ENCODE data around the gene IGSF9B.

The IGSF9B gene

DNA sequence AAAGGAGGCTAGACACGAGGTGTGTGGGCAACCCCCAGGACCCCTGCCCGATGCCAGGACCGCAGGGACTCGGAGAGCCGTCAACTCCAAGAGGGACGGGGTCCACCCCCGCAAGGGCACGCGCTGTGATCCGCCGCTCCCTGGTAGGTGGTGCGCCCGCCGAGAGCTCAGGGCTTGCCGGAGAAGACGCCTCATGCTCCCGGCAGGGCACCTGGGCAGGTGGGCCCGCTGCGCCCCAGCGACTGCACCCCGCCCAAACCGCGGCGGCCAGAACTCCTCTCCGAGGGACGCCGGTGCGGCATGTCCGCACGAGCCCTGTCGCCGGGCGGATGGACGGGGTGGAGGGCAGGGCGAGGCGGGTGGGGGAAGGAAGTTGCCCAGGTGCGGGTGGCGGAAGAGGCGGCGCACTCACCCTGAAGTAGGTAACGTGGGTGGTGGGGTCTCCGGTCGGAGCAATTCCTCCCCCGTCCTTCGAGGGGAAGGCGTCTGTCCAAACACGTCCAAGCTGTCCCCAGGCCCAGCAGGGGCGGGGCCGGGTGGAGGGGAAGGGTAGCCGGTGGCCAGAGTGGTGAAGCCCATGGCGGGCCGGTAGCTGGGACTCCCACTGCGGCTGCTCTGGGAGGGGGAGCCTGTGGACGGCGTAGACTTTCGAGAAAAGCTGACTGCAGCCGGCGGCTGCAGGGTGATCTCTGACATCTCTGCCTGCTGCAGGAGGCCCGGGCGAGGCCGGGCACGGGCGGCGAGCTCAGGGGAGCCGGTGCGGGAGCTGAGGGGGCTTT, 37.2 kb downstream of the IGSF9B start:
- DNase-seq (ENCODE audit: low spot score): no peak

DNA sequence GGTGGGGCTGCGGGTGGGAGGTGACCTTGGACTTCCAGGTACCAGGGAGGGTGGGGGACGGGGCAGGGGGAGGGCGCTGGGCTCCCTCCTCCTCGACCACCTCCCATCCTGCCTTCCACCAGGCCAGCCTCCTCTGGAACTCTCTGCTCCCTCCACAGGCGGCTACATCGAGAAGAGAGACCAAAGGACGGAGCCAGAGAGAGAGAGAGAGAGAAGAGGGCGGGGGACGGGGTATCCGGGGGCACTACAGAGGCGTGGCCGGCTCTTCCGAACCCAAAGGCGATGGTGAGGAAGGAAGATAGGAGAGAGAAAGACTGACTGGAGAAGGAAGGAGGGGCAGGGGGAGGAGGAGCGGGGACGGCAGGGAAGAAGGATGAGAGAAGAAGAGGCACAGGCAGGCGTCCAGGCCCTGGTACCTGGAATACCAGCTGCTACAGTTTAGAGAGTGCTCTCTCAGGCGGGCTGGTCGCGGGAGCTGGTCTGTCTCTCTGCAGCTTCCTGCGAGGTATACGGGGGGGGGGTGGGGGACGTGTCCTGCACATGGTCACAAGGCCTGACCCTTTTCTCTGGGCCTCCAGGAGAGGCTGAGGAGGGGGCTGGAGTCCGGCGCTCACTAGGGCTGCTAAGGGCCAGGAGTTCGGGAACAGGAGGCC, 38.0 kb downstream of the IGSF9B start:
- no peak for DNase-seq (ENCODE audit: low spot score)

DNA sequence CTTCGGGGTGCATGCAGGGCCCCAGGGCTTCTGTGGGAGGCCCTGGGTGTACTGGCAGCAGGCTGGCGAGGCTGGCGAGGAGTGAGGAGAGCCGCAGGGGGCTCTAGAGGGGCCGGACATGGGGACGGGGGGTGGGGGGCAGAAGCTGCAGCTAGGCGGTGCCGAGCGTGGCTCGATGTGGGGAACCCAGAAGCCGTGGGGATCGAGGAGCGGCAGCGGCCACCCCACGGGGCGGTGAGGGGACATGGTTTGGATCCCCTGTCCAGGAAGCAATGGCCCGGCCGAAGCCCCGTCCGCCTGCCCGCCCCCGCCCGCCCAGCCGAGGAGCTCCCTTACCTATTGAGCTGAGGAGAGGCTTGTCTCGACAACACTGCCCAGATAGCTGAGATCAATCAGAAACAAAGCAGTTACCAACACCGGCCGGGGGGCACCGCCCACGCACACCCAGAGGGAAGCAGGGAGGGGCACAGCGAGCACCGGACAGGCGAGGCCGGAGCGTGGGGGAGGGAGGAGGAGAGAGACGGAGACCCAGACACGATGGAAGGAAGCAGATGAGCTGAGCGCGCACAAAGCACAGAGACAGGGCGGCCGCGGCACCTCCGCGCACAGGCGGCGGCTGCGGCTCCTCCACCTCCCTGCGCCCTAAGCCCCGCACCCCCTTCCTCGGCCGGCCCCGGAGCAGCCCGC, 38.7 kb downstream of the IGSF9B start:
- no peak for DNase-seq (ENCODE audit: low spot score)

- no peak for DNase-seq (ENCODE audit: low spot score)
These were observed 39.9 kb downstream of the IGSF9B start for GRCh38 chr11:133916784-133917440.

- DNase-seq (ENCODE audit: low spot score): no peak
These were observed 43.0 kb downstream of the IGSF9B start for GRCh38 chr11:133913761-133914160.

DNA sequence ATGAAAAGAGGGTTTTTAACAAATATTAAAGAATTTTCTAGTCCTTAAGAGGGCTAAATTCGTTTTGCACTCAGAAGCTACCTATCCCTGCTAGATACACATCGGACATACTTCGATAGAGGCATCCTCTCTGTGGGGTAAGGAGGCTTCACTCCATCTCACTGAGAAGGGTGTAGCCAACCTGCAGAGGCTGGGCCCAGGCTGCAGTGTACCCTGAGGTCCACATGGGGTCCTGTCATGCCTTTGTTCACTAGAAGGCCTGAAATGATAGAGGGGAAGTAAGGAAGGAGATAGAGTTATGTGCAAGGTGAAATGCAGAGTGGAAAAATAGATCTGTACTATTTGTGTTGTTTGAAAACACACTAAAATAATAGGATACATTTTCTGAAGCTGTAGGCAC, 45.6 kb downstream of the IGSF9B start:
- DNase-seq (ENCODE audit: low spot score): no peak

DNA sequence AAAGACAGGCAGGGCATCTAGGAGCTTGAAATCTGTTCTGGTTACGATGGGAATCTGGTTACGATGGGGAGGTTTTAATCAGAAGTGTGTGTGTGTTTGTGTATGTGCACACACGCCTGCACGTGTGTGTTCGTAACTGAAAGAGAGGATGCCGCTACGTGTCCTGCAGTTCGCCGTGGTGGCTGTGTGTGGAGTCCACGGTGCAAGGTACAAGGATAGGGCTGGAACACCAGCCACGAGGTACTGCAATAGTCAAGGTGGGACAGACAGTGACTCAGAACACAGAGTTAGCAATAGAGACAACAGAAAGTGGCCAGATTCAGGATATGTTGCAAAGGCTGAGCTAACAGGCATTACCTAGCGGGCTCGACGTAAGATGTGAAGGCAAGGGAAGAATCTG, 46.7 kb downstream of the IGSF9B start:
- DNase-seq (ENCODE audit: low spot score): no peak

- DNase-seq (ENCODE audit: low spot score): no peak
These were observed 47.9 kb downstream of the IGSF9B start for GRCh38 chr11:133908827-133909226.

GRCh38 chr11:133907841-133908241, 48.9 kb downstream of the IGSF9B start:
- DNase-seq (ENCODE audit: low spot score): no peak

DNA sequence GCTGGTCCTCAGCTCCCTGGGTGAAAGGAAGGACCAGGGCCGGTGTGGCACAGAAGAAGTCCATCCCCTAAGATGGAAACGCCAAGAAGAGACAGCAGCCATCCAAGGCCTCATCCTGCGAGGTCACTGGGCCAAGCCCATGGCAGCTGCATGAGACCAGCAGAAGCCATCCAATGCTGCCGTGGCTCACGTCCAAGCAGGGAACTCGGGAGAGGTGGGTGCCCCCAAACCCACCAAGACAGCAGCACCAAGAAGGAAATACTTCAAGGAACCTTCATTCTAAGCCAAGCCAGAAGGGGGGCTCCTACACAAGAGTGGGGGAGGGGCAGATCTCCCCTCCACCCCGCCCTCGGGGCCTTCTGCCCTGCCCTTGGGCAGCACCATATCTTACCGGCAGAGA, 49.6 kb downstream of the IGSF9B start:
- no peak for DNase-seq (ENCODE audit: low spot score)

DNA sequence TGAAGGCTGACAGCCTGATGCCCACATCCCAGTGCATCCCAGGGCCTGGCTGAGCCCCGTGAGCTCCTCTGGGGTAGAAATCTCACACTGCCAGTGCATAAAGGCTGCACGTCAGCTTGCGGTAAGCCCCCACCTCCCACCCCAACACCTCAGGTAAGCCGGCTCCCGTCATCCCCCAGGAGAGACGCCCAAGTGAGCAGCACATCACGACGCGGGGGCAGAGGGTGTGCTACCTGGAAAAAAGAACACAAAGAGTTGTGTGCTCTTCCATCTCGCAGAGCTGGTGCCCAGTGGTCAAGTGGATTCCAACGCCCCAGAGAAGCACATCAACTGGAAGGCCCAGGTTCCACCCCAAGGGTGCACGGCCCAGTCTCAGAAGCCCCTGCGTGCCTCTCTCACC, 50.0 kb downstream of the IGSF9B start:
- peak; percentile 70 for DNase-seq (ENCODE audit: low spot score)

GRCh38 chr11:133906241-133906640, 50.5 kb downstream of the IGSF9B start:
- no peak for DNase-seq (ENCODE audit: low spot score)

- no peak for DNase-seq (ENCODE audit: low spot score)
These were observed 51.1 kb downstream of the IGSF9B start for GRCh38 chr11:133905677-133906156.

DNA sequence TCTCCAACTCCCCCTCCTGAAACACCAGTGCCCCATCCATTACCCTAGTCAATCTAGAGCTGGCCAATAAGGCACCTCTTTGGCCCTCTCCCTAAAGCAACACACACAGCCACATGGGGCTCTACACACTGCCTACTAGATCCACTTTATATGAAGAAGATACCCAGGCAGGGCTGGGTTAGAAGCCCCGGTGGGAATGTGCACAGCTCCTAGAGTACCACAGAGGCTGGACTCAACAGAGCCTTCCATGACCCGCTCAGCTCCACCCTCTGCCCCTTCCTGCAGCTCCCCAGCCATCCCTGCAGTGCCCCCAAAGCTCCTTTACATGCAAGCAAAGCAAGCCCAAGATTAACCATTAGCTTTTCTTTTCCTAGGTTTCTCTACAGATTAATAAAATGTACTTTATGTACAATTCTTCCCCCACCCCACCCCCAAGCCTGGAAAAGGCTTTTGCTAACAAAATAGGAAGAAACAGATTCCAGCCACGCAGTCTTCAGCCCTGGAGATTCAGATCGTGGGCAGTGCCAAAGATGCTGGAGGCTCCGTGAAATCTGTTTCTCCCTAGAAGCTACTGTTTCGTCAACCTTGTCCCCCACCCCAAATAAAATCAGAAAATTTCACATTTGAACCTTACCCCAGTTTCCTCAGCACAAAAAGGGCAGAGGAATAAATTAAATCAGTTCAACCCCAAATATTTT, 51.8 kb downstream of the IGSF9B start:
- DNase-seq (ENCODE audit: low spot score): no peak

DNA sequence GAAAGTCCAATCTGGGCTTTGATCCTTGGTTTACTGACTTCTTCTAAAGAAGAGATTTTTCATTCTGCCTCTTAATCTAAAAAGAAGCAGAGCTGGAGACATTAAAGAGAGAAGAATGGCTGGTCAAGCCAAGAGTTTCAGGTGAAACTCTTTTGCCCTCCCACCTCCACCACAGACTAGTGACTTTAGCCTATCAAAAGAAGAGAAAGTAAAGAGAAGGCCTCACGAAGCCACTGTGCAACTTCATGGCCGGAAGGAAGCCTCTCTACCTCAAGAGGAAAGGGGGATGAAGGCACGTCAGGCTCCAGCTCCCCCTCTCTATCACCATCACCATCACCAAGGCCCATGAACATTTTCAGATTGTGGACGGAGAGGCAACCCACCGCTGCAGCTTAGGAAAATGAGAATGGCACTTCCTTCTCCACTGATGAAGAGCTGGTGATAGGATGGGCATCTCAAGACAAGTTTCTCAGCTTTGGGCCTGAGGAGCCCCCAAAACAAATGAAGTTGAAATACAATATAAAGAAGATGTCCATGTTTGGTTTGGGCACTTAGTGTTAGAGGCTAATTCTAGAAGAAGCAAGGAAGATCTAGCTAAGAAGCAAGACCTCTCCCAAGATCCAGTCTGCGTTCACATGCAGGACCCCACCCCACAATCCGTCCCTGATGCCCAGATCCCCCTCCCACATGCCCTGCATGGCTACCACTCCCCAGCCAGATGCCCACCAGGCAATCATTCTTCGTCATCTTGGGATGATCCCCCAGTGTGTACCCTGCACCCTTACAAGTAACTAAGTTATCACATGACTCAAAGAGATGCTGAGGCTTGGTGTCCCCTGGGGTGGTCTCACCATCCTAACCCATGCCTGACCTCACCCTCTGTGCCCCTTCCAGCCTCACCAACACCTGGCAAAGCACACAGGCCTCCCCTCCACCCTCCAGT, 52.6 kb downstream of the IGSF9B start:
- no peak for DNase-seq (ENCODE audit: low spot score)

DNA sequence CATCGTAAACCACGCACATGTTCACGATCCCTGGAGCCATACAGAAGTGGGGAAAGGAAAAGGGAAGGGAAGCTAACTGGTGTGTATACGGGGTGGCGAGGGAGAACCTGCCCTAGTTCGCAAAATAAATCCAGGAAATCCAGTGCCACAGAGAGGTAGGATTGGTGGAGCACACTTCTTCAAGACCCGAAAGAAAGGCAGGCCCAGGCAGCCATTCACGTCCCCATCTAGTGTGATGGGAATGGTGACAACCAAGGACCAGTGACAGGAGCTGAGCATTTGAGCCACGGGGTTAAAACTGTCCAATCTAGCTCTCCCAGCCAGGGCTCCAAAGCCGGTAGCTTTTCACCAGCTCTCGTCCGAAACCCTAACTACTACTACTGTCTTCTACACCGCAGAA, 53.7 kb downstream of the IGSF9B start:
- DNase-seq (ENCODE audit: low spot score): no peak

DNA sequence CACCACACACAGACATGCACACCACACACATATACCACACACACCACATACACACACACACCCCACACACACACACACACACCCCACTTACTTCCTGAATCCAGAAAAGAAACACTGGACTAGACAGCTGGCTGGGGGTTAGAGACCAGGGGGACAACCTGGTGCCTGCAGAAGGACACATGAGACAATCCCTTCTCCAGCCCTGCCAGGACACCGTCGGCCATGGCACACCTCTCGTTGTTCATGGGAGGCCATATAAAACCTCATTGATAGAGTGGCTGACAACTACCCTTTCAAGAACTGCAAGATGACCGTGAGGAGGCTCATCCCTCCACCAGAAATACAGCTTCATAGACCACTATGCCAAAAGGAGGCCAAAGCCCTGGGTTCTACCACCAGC, 54.3 kb downstream of the IGSF9B start:
- no peak for DNase-seq (ENCODE audit: low spot score)

- no peak for DNase-seq (ENCODE audit: low spot score)
These were observed 54.8 kb downstream of the IGSF9B start for GRCh38 chr11:133901999-133902398.

- DNase-seq (ENCODE audit: low spot score): no peak
These were observed 55.5 kb downstream of the IGSF9B start for GRCh38 chr11:133901316-133901715.

DNA sequence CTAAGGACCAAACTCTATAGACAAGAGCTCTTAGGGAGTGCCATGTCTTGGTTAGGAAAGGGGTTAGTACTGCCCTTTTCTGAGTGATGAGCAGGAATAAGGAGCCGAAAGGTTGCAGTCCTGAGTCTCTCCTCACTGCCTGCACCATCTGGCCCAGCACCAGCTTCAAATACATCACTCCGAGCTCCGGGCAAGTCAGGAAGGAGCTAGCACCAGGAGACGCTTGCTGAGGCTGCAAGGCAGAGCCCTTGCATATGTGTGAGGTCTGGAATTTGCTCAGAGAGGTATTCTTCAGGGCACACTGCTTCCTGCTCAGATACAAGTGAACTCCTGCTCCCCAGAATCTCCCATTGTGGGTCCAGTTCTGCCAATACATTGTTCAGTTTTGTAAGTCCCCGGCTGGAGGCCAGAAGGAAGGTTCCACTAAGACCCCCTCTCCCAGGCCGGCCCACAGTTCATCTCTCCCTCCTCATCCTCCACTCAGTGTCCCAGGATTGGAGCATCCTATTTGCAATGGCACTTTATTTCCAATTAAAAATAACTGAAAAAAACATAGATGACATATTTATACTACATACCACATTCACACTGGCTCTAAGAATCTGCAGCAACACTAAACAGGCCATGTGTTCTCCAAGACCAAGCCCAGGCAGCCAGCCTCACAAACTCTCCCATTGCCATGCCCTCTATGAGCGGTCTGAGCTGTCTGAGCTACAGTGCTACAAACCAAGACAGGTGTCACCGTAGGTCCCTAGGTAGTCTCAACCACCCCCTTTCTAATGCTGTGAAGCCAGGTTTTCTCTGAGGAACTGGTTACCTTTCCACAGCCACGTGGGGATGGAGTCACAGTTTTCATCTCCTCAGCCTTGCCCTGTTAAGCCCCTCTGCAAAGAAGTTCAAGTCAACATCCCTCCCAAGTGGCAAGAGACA, 56.3 kb downstream of the IGSF9B start:
- no peak for DNase-seq (ENCODE audit: low spot score)

All from putamen (tissue), 1 donor.